CD1c-positive myeloid dendritic cell (primary cell): ENCODE results near the gene ERMARD.

Source experiments
- DNase-seq: peaks from one replicate; pipeline ENCODE4 v3.0.0-alpha.2; 2016; ENCODE audit errors: extremely low spot score

Gene ERMARD

GRCh38 chr6:169783971-169784820 lies 32.8 kb downstream of the ERMARD start:
- DNase-seq = no peak

DNA sequence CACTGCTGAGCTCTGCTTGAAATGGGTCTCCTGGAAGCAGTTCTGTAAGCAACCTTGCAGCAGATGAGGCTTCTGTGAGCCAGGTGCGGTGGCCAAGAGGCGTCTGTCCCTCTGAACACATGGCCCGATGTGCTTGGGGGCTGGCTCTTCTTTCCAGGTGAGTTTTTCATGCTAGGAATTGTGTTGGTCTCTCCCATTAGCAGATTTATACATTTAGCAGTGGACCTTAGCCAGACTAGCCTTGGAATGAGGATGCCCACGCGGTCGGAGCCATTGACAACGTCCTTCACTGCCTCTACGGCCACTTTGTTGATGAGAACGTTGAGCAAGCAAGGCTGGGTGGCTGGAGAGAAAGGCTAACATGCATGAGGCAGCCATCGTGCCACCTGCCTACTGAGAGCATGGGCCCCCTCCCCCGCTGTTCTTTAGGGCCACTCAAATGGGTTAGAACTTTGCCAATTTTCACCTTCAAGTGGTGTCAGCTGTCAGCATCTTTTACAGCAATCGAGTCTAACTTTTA lies 33.5 kb downstream of the ERMARD start:
- no peak for DNase-seq

DNA sequence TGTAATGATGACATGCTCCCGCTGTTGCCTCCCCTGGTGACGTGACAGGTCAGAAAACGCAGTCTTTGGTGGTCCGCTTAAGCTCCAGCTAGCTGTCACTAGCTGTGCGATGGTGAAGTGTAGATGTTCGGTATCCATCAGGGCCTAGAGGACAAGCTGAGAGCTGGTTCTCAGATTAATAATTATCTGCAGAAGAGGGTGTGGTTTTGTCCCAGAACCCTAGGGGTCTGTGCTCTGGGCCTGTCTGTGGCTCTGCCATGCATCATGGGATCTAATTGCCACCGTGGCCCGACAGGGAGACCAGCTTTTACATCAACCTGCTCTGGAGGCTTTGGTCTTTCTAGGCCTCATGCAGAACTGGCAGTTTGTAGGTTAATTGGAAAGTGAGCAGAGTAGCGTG lies 34.1 kb downstream of the ERMARD start:
- DNase-seq = no peak

DNA sequence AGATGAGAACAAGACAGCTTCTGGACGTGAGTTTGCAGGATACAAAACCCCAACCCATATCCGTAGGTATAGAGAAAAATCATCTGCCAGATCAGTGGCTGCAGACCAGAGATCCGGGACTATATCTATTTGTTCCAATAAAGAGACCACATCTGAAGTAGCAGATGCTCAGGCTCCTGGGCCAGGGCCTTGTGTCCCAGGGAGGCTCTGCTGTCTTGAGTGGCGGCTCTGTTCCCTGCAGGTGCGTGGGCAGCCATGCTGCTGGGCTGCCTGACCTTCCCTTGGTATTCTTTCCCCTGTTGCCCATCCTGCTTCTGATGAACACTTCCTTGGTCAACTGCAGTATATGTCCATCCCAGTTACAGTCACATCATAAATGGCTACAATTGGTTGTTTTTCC lies 34.9 kb downstream of the ERMARD start:
- DNase-seq = no peak

DNA sequence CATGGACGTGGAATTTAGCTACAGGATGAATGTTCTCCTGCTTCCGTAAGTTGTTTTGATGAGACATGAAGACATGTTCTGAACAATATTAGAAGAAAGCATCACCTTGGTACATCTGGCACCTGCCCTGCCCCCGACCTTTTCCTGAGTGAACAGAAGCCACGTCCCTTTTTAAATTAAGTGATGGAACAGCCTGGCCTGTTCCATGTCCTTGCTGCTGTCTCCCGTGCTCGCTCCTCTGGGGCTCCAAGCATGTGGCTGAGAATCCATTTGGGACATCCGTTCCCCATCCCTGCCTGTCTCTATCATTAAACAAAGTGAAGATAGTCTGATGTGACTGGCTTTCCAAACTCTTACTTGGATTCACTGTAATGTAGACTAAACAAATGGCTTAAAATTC lies 36.4 kb downstream of the ERMARD start:
- DNase-seq = no peak

DNA sequence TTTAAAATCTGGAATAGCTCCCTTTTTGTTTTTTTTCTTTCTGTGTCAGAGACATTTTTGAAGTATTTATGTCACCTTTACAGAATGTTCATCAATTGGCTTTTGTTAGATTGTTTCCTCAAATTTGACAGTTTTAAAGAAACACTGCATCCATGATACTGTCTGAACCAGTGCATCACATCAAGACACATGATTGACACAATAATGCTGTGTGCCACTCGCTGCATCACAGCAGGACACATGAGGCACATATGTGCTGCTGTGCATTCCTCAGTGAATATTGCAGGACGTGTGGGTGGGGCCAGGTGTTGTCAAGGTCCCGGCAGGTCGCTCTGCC lies 37.4 kb downstream of the ERMARD start:
- no peak for DNase-seq

GRCh38 chr6:169789146-169789943 lies 37.9 kb downstream of the ERMARD start:
- no peak for DNase-seq

DNA sequence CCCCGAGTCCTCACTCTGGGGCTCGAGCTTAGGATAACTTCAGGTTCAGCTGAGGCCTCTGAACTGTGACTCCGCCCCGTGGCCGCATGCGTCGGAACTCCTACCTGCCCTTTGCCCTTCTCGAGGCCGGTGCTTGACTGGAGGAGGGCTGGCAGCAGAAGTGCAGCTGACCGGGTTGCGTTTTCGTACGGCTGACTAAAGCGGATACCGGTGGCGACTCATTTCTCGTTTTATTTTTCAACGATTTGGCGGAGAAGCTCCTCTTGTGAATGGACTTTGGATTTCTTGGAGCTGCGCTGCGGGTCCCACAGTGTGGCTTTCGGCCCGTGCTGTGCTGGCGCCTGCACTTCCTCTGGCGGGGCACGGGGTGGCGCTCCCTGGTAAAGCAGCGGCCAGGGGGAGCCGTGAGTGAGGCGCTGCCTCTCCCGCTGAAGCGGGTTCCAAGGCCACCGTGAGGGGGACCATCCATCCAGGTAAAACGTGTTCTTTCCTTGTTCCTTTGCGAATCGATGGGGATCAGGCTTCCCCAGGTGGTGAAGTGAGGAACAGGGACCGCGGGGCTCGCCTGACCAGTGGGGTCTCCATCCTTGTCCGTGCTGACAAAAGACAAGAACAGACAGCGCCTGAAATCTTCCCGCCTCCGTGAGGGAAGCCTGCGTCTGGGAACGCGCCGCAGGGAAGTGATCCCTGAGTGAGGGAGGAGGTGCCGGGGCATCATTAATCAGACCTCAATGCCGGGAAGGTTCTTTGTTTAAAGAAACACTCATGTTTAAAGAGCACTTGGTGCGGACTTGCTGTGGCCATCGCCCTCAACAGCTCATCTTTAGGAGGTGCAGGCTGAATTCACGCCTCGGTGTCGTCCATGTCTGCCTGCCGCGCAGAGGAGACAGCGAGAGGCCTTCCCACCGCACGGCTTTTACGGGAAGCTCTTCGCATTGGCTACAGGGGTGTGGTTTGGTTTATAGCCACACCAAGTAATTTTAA lies 38.8 kb downstream of the ERMARD start:
- DNase-seq = peak; percentile 67

- DNase-seq = no peak
Measured at GRCh38 chr6:169791721-169792131, 40.3 kb downstream of the ERMARD start.

- no peak for DNase-seq
Measured at GRCh38 chr6:169792306-169793015, 41.0 kb downstream of the ERMARD start.

- no peak for DNase-seq
Measured at GRCh38 chr6:169793408-169793807, 42.0 kb downstream of the ERMARD start.

- DNase-seq = no peak
Measured at GRCh38 chr6:169794317-169795055, 43.1 kb downstream of the ERMARD start.

DNA sequence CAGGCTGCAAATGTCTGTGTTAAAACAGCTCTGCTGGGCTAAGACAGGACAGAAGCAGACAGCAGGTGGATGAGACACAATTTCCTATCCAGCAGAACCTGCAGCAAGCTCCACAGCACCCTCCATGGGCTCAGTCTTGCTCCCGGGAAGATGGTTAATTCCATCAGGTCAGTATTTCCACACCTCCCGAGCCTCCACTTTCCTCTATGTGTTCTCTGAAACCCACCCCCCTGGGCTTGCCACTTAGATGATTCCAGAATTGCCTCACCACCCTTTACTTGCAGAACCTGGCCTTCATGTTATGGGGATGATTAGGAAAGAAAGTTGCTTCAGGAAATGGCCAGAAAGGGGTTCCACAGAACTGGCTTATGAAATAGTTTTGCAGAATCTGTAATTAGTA lies 43.8 kb downstream of the ERMARD start:
- no peak for DNase-seq

DNA sequence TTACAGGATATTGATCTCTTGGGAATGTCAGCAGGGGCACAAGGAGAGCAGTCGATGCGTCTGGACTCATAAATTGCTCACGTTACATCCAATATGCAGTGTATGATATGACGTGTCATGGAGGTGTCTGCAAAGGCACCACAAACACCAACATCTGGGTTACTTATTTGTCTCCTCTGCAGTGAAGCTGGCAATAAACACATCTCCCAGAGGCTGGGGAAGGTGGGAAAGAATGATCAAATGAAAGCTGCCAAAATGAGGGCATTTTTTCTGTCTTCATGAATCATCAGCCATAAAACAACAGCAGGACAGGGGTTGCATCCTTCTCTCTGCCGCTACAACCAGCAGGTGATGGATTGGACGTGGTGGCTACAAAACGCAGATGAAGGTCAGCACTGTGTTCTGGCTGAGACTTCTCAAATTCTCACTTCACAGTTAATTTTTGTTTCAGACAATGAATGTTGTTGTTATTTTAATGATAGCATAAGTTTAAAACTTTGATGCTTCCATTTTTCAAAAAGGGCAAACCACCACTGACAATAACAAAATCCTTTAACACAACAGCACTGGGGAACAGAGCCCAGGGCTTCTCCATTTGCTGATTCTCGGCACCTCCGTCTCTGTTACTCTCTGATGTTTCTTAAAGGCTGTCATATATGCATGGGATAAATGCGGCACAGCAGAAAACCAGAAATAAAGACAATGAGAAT lies 47.5 kb downstream of the ERMARD start:
- DNase-seq = no peak

DNA sequence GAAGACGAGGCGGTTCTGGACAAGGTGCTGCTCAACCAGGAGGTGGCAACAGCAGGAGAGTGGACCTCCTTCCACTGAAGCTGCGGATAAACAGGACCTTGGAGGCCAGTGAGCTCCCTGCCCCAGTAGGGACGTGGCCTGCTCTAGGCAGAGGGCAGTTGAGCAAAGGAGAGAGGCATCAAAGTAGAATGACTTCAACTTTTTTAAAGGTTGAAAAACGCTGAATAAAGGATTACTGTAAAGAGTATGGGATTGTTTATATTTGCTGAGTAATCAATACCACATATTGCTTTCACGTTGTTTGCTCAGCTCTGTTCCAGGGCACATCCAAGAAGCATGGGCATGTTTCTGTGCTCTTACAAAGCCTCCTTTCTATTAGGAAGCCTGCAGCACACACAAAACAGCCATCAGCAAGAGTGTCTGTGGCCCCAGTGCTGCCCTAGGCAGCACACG lies 48.1 kb downstream of the ERMARD start:
- DNase-seq = no peak

GRCh38 chr6:169800116-169800667 lies 48.8 kb downstream of the ERMARD start:
- no peak for DNase-seq

DNA sequence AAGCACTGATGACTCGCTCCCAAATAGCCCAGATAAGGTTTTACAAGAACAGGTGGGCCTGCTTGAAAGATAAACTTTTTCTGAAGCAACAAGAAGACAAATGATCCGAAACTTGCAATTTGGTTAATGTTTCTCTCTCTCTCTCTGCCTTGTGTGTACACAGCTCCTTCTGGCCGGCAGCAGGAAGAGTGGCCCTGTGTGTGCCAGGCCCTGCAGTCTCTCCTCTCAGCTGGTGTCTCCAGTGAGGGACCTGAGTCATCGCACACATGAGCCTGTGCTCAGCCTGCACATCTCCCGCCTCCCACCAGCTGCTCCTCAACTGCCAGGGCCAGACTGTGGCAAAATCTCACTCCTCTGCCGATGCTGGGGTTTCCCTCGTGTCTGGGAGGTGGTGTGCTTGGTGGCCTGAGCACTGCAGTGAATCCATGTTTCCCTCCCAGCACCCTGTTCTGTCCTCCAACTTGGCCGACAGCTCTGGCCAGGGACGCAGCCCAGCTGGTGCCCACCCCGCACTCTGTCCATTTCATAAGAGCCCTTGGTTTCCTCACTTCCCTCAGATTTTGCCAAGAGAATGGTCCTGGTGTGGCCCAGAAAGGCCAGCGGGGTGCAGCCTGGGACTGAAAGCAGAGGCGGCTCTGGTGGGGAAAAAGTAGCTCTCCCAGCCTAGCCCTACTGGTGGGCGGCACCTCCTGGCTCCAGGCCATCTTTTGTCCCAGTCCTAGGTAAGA lies 49.4 kb downstream of the ERMARD start:
- DNase-seq = no peak

DNA sequence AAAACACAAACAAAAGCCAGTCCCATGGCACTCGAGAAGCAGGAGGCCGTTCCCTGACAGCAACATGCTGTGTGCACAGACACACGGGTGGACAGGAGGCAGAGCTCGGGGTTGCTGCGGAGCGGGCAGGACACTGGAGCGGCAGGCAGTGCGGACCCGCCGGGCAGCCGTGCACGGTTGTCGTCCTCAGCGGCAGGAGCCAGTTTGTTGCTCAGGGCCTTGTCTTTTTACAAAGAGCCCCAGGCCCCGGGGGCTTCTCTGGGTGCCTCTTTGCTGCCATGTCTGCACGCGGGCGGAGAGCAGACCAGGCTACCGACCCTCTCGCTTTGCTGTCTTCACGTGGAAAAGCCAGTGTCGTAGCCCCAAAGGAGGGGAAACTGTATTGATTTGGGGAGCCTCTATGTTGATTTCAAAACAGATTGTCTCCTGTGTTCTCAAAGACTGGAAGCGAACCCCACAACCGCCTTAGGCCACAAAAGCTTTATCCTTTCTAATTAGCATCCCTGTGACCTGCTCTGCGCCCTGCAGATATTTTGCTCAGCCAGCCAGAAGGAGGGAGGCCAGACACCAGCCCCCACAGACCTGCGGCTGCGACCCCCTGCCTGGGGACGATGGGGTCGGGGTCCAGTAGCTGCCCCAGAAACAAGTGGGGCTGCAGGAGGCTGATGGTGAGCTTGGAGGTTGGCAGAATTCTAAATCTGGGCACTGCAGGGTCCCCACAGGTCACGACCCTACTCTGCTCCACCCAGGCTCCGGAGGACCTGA lies 50.2 kb downstream of the ERMARD start:
- no peak for DNase-seq
